IPS-20b (cell line): ENCODE results near the gene CCN2.
A peak's percentile ranks its signal among the peaks of the same experiment; 100 is the strongest.

Source experiments
- H3K27ac ChIP-seq: one replicate; pipeline ENCODE4 v1.5.1; 2013; ENCODE audit warnings: low read length
- H3K27me3 ChIP-seq: 2 replicates; pipeline ENCODE4 v1.6.1; 2013; ENCODE audit warnings: mild to moderate bottlenecking, low read length, inconsistent platforms; ENCODE audit not compliant: insufficient read depth
- H3K36me3 ChIP-seq: 2 replicates; pipeline ENCODE4 v1.6.1; 2013; ENCODE audit warnings: low read depth, mild to moderate bottlenecking, inconsistent platforms, low read length, moderate library complexity; ENCODE audit not compliant: insufficient read depth
- H3K4me1 ChIP-seq: 2 replicates; pipeline ENCODE4 v1.6.1; 2013; ENCODE audit warnings: mild to moderate bottlenecking, control low read depth, inconsistent platforms, low read length, moderate library complexity; ENCODE audit not compliant: insufficient read depth
- H3K4me3 ChIP-seq: 2 replicates; pipeline ENCODE4 v1.5.1; 2013; ENCODE audit warnings: mild to moderate bottlenecking, low read length, inconsistent platforms
- H3K9ac ChIP-seq: 2 replicates; pipeline ENCODE4 v1.6.1; 2013; ENCODE audit warnings: low read depth, mild to moderate bottlenecking, inconsistent platforms, low read length, moderate library complexity
- H3K9me3 ChIP-seq: 2 replicates; pipeline ENCODE4 v1.6.1; 2013; ENCODE audit warnings: mild to moderate bottlenecking, low read depth, low read length, inconsistent platforms; ENCODE audit not compliant: insufficient read depth

Gene CCN2

GRCh38 chr6:131949620-131949908 is 1.6 kb downstream of the CCN2 start:
- no peaks in the 10 kb centered on the region; the same call in 1 of the 2 replicates for H3K27me3 ChIP-seq
- peak overlapping the region; percentile 83; the same call in 1 of the 2 replicates for H3K9ac ChIP-seq
- peaks cover 46% of the 10 kb centered on the region for H3K4me1 ChIP-seq
- H3K27ac ChIP-seq, result no peak overlapping the region
- peaks cover 40% of the 10 kb centered on the region for H3K36me3 ChIP-seq
- no peaks in the 10 kb centered on the region for H3K9me3 ChIP-seq
- H3K4me3 ChIP-seq, result peak overlapping the region; percentile 94

- Histone ChIP-seq H3K36me3 (peaks cover 40% of the 10 kb centered on the region), H3K9ac (no peak overlapping the region; the same call in 1 of the 2 replicates), H3K27me3 (no peaks in the 10 kb centered on the region; the same call in 1 of the 2 replicates), H3K27ac (no peak overlapping the region), H3K4me1 (peaks cover 40% of the 10 kb centered on the region), H3K4me3 (peak overlapping the region; percentile 94), H3K9me3 (no peaks in the 10 kb centered on the region)
Observed at GRCh38 chr6:131948692-131949619, 2.2 kb downstream of the CCN2 start.

- Histone ChIP-seq H3K4me3 (peak overlapping the region; percentile 94), H3K36me3 (peaks cover 40% of the 10 kb centered on the region), H3K9ac (no peak overlapping the region), H3K27ac (no peak overlapping the region), H3K4me1 (peaks cover 32% of the 10 kb centered on the region), H3K27me3 (no peaks in the 10 kb centered on the region; the same call in 1 of the 2 replicates), H3K9me3 (no peaks in the 10 kb centered on the region)
Observed at GRCh38 chr6:131947986-131948661, 3.0 kb downstream of the CCN2 start.

GRCh38 chr6:131946992-131947955 is 3.9 kb downstream of the CCN2 start:
- H3K4me3 ChIP-seq, result no peak overlapping the region

GRCh38 chr6:131946404-131946991 is 4.7 kb downstream of the CCN2 start:
- H3K4me1 ChIP-seq, result peaks cover 17% of the 10 kb centered on the region; the same call in 1 of the 2 replicates
- no peak overlapping the region for H3K27ac ChIP-seq
- no peaks in the 10 kb centered on the region for H3K9me3 ChIP-seq
- H3K9ac ChIP-seq, result no peak overlapping the region
- no peaks in the 10 kb centered on the region for H3K27me3 ChIP-seq
- H3K36me3 ChIP-seq, result peaks cover 40% of the 10 kb centered on the region
- H3K4me3 ChIP-seq, result no peak overlapping the region

More at GRCh38 chr6:131946992-131947955, 3.9 kb downstream of the CCN2 start:
- no peaks in the 10 kb centered on the region for H3K9me3 ChIP-seq
- no peak overlapping the region for H3K27ac ChIP-seq
- H3K27me3 ChIP-seq, result no peaks in the 10 kb centered on the region; the same call in 1 of the 2 replicates
- peaks cover 25% of the 10 kb centered on the region for H3K4me1 ChIP-seq
- no peak overlapping the region for H3K9ac ChIP-seq
- H3K36me3 ChIP-seq, result peaks cover 40% of the 10 kb centered on the region

- no peaks in the 10 kb centered on the region for H3K27me3 ChIP-seq
- peaks cover 40% of the 10 kb centered on the region for H3K36me3 ChIP-seq
- H3K4me3 ChIP-seq, result no peak overlapping the region
- peaks cover 17% of the 10 kb centered on the region; the same call in 1 of the 2 replicates for H3K4me1 ChIP-seq
- no peak overlapping the region for H3K9ac ChIP-seq
- H3K9me3 ChIP-seq, result no peaks in the 10 kb centered on the region
- no peak overlapping the region for H3K27ac ChIP-seq
Observed at GRCh38 chr6:131945971-131946370, 5.2 kb downstream of the CCN2 start.

GRCh38 chr6:131937703-131938631 is 13.2 kb downstream of the CCN2 start:
- Histone ChIP-seq H3K9me3 (no peaks in the 10 kb centered on the region), H3K9ac (no peak overlapping the region), H3K4me3 (no peak overlapping the region), H3K27me3 (no peaks in the 10 kb centered on the region), H3K36me3 (no peaks in the 10 kb centered on the region), H3K27ac (no peak overlapping the region), H3K4me1 (peaks cover 16% of the 10 kb centered on the region)

- H3K4me1 ChIP-seq, result peaks cover 16% of the 10 kb centered on the region
- no peak overlapping the region for H3K27ac ChIP-seq
- H3K9me3 ChIP-seq, result no peaks in the 10 kb centered on the region
- no peak overlapping the region for H3K9ac ChIP-seq
- H3K27me3 ChIP-seq, result no peaks in the 10 kb centered on the region
- no peaks in the 10 kb centered on the region for H3K36me3 ChIP-seq
- no peak overlapping the region for H3K4me3 ChIP-seq
Observed at GRCh38 chr6:131937226-131937625, 13.9 kb downstream of the CCN2 start.

GRCh38 chr6:131936156-131936555 is 15.0 kb downstream of the CCN2 start:
- H3K27ac ChIP-seq, result no peak overlapping the region
- H3K27me3 ChIP-seq, result no peaks in the 10 kb centered on the region
- H3K4me1 ChIP-seq, result peaks cover 16% of the 10 kb centered on the region
- no peak overlapping the region for H3K4me3 ChIP-seq
- H3K9me3 ChIP-seq, result no peaks in the 10 kb centered on the region
- H3K36me3 ChIP-seq, result no peaks in the 10 kb centered on the region
- no peak overlapping the region for H3K9ac ChIP-seq

- no peaks in the 10 kb centered on the region for H3K27me3 ChIP-seq
- no peaks in the 10 kb centered on the region for H3K36me3 ChIP-seq
- no peak overlapping the region for H3K27ac ChIP-seq
- no peaks in the 10 kb centered on the region for H3K9me3 ChIP-seq
- no peak overlapping the region for H3K4me3 ChIP-seq
- H3K9ac ChIP-seq, result no peak overlapping the region
- H3K4me1 ChIP-seq, result no peaks in the 10 kb centered on the region
Observed at GRCh38 chr6:131931063-131931750, 20.0 kb downstream of the CCN2 start.
